OCI-LY1 (cell line): ENCODE measurements around the gene SLC5A1.

Experiments
- CTCF ChIP-seq: fragments of 200-600 bp; sonication (generic), shearing (Covaris generic); IDR thresholded peaks from 2 replicates; pipeline ENCODE4 v1.5.1; 2017; ENCODE audit warnings: mild to moderate bottlenecking, antibody characterized with exemption, low read length, moderate library complexity, mixed read lengths
- EZH2 ChIP-seq: fragments of 200-600 bp; sonication (generic), shearing (Covaris generic); IDR thresholded peaks from 2 replicates; pipeline ENCODE4 v1.8.0; 2017; ENCODE audit warnings: borderline replicate concordance, mixed run types, mild to moderate bottlenecking, antibody characterized with exemption, low read length, moderate library complexity, mixed read lengths

- TF ChIP-seq CTCF (no peak), EZH2 (no peak)
Observed at GRCh38 chr22:32048069-32048468, 5.0 kb downstream of the SLC5A1 start.
